KOPT-K1 (cell line): ENCODE measurements around the gene RNU1-1.
A peak's percentile ranks its signal among the peaks of the same experiment; 100 is the strongest.
"Not testable (repeated sequence)": the region's sequence is repeated elsewhere in the genome, so short reads cannot be mapped to it uniquely, and the experiment has no call there.

Experiments
- H3K27ac ChIP-seq: fragments of 200-600 bp; sonication (generic); 2 replicates; pipeline ENCODE4 v1.5.1; 2016; ENCODE audit warnings: antibody characterized with exemption, mild to moderate bottlenecking, low read depth, low read length; ENCODE audit not compliant: poor library complexity, severe bottlenecking
- H3K36me3 ChIP-seq: fragments of 200-600 bp; sonication (generic); 2 replicates; pipeline ENCODE4 v1.5.1; 2017; ENCODE audit warnings: antibody characterized with exemption, mild to moderate bottlenecking, low read length, moderate library complexity; ENCODE audit not compliant: insufficient read depth
- H3K9me3 ChIP-seq: fragments of 200-600 bp; sonication (generic); 2 replicates; pipeline ENCODE4 v1.5.1; 2017; ENCODE audit warnings: antibody characterized with exemption, low read length, mild to moderate bottlenecking; ENCODE audit not compliant: insufficient read depth, poor library complexity, severe bottlenecking

RNU1-1 gene

GRCh38 chr1:16534829-16535456 is 20.9 kb upstream of the RNU1-1 start:
- not testable (repeated sequence) for H3K36me3 ChIP-seq, H3K9me3 ChIP-seq, H3K27ac ChIP-seq

GRCh38 chr1:16534239-16534828 is 20.2 kb upstream of the RNU1-1 start:
- H3K27ac ChIP-seq, H3K36me3 ChIP-seq: not testable (repeated sequence)

GRCh38 chr1:16532235-16532991 is 18.3 kb upstream of the RNU1-1 start:
- H3K36me3 ChIP-seq, H3K27ac ChIP-seq: not testable (repeated sequence)

More at GRCh38 chr1:16534239-16534828, 20.2 kb upstream of the RNU1-1 start:
- not testable (repeated sequence) for H3K9me3 ChIP-seq

GRCh38 chr1:16528338-16528737 is 14.3 kb upstream of the RNU1-1 start:
- not testable (repeated sequence) for H3K9me3 ChIP-seq, H3K27ac ChIP-seq, H3K36me3 ChIP-seq

More at GRCh38 chr1:16532235-16532991, 18.3 kb upstream of the RNU1-1 start:
- H3K9me3 ChIP-seq = not testable (repeated sequence)

- not testable (repeated sequence) for H3K27ac ChIP-seq, H3K9me3 ChIP-seq, H3K36me3 ChIP-seq
Observed at GRCh38 chr1:16525769-16526168, 11.7 kb upstream of the RNU1-1 start.

GRCh38 chr1:16521679-16522078 is 7.6 kb upstream of the RNU1-1 start:
- H3K36me3 ChIP-seq, H3K9me3 ChIP-seq, H3K27ac ChIP-seq: not testable (repeated sequence)

GRCh38 chr1:16521288-16521583 is 7.2 kb upstream of the RNU1-1 start:
- Histone ChIP-seq H3K9me3 (no peaks in the 10 kb centered on the region), H3K36me3 (no peaks in the 10 kb centered on the region), H3K27ac (no peak overlapping the region)

GRCh38 chr1:16520435-16521287 is 6.6 kb upstream of the RNU1-1 start:
- not testable (repeated sequence) for H3K27ac ChIP-seq, H3K36me3 ChIP-seq, H3K9me3 ChIP-seq

- not testable (repeated sequence) for H3K27ac ChIP-seq
Observed at GRCh38 chr1:16519255-16519951, 5.3 kb upstream of the RNU1-1 start.

GRCh38 chr1:16518913-16519254 is 4.8 kb upstream of the RNU1-1 start:
- H3K36me3 ChIP-seq, H3K9me3 ChIP-seq, H3K27ac ChIP-seq: not testable (repeated sequence)

More at GRCh38 chr1:16519255-16519951, 5.3 kb upstream of the RNU1-1 start:
- H3K9me3 ChIP-seq, H3K36me3 ChIP-seq: not testable (repeated sequence)

- H3K9me3 ChIP-seq, H3K36me3 ChIP-seq, H3K27ac ChIP-seq: not testable (repeated sequence)
Observed at GRCh38 chr1:16516694-16517410, 2.8 kb upstream of the RNU1-1 start.

GRCh38 chr1:16513412-16514106 is 526 bp downstream of the RNU1-1 start:
- not testable (repeated sequence) for H3K36me3 ChIP-seq, H3K9me3 ChIP-seq
- peak overlapping the region; percentile 14 for H3K27ac ChIP-seq

- H3K36me3 ChIP-seq, H3K27ac ChIP-seq, H3K9me3 ChIP-seq: not testable (repeated sequence)
Observed at GRCh38 chr1:16512624-16513411, 1.3 kb downstream of the RNU1-1 start.
